Prostate gland (tissue), 2 donors: ENCODE results near the gene SMTN.

Source experiments
- CTCF ChIP-seq, 4 experiments: fragments of 200-600 bp in 2 of 4; fragments of 450-650 bp in 2 of 4; sonication (generic) in 2 of 4; IDR thresholded peaks; 1 replicate in 3 of 4; 2 replicates in 1 of 4; pipeline ENCODE4 v1.5.1; 2016 to 2019; ENCODE audit warnings: antibody characterized with exemption in 4 of 4, mild to moderate bottlenecking in 2 of 4, moderate library complexity in 2 of 4
- POLR2A ChIP-seq: fragments of 450-650 bp; IDR thresholded peaks from one replicate; pipeline ENCODE4 v1.6.1; 2016; ENCODE audit warnings: antibody characterized with exemption, mild to moderate bottlenecking

GRCh38 chr22:31106001-31106571 lies 25.0 kb downstream of the SMTN start:
- TF ChIP-seq CTCF (IDR thresholded peaks at IDR 0.05), result no peak
- no peak for TF ChIP-seq POLR2A
